Stomach (tissue), 9 donors: ENCODE data around the gene NOD2. TPM values are rescaled to one million over a fixed set of nuclear protein-coding genes. Genes with fewer than 3 reads are reported as not detected.

Experiments
- DNase-seq, 2 donors: peaks; one replicate each; pipeline versions ENCODE4 v3.0.0 to v3.0.0-alpha.2; 2013 to 2019
- H3K27ac ChIP-seq, 5 donors: fragments of 200-600 bp in 4 of 5; sonication (generic) in 4 of 5; one replicate each; pipeline ENCODE4 v1.5.1; 2013 to 2019; ENCODE audit warnings: mild to moderate bottlenecking in 1 of 5, moderate library complexity in 1 of 5
- H3K27me3 ChIP-seq, 3 donors: fragments of 200-600 bp; sonication (generic); one replicate each; pipeline ENCODE4 v1.5.1; 2017 to 2019; ENCODE audit warnings: mixed run types in 1 of 3
- H3K36me3 ChIP-seq, 4 donors: fragments of 200-600 bp; sonication (generic); 1 replicate in 3 of 4; 2 replicates in 1 of 4; pipeline ENCODE4 v1.5.1; 2016 to 2019
- H3K4me1 ChIP-seq, 4 donors: fragments of 200-600 bp; sonication (generic); one replicate each; pipeline ENCODE4 v1.5.1; 2016 to 2019
- H3K4me3 ChIP-seq, 4 donors: fragments of 200-600 bp; sonication (generic) in 3 of 4; one replicate each; pipeline ENCODE4 v1.5.1; 2016 to 2019; ENCODE audit warnings: mild to moderate bottlenecking in 1 of 4
- H3K9me3 ChIP-seq, 4 donors: fragments of 200-600 bp; sonication (generic); one replicate each; pipeline ENCODE4 v1.5.1; 2016 to 2019
- CTCF ChIP-seq, 7 experiments: fragments of 450-650 bp in 4 of 7; fragments of 200-600 bp in 3 of 7; sonication (generic) in 3 of 7; IDR thresholded peaks; one replicate each; pipeline ENCODE4 v1.5.1; 2016 to 2019; ENCODE audit warnings: antibody characterized with exemption in 7 of 7, control low read depth in 2 of 7, mild to moderate bottlenecking in 1 of 7
- EP300 ChIP-seq: sonication (generic); formaldehyde crosslinking; IDR thresholded peaks from one replicate; pipeline ENCODE4 v1.6.1; 2017; ENCODE audit warnings: antibody characterized with exemption
- POLR2A ChIP-seq, 4 donors: fragments of 450-650 bp; IDR thresholded peaks; one replicate each; pipeline ENCODE4 v1.6.1; 2016; ENCODE audit warnings: antibody characterized with exemption in 4 of 4, control low read depth in 2 of 4, mild to moderate bottlenecking in 1 of 4, moderate library complexity in 1 of 4
- POLR2AphosphoS5 ChIP-seq, 3 donors: sonication (generic); formaldehyde crosslinking; IDR thresholded peaks; one replicate each; pipeline ENCODE4 v1.6.1; 2016; ENCODE audit warnings: antibody characterized with exemption in 3 of 3
- whole genome bisulfite sequencing, 5 donors: extraction: QIAGEN DNeasy Blood & Tissue Kit in 3 of 5; methylation state at CpG; one replicate each; pipeline versions ENCODE4 v1.1.5 to v1.1.7; 2013 to 2018; 5-methylcytosine and 5-hydroxymethylcytosine counted together
- intact Hi-C: fragments of 100-400 bp; cut with DNase I; formaldehyde crosslinking; loops from one replicate; pipeline ENCODE4 v1.15.1; 2023; ENCODE audit warnings: low total_unique reads
- polyA plus RNA-seq, 3 donors: library from polyadenylated mRNA; stranded (reverse); fragments of 200-250 nt; gene quantifications; one replicate each; pipeline ENCODE4 v1.2.3, GENCODE V29; 2013
- total RNA-seq, 5 donors: library from RNA; depleted of rRNA; stranded (reverse); fragments of >200 nt; gene quantifications; one replicate each; pipeline versions ENCODE4 v1.1.0 to v1.2.3, GENCODE V29; 2014 to 2016
- donor health status: healthy with polysubstance abuse.
- donor health status: Bipolar disorder and iron deficiency.
- donor health status: healthy.

The NOD2 gene
- total and polyA plus RNA-seq, 8 donors = 0.56 to 6.2 (median 2.3) TPM; not detected in 1

- peak overlapping the region in 1 of 4 donors; percentile 87 for H3K4me3 ChIP-seq
- no peaks in the 10 kb centered on the region for H3K27me3 ChIP-seq
- 66 to 79% (median 71%) methylated on average over 1 of the region's 1 CpG for WGBS, 5 donors
- no peaks in the 10 kb centered on the region for H3K9me3 ChIP-seq
- H3K36me3 ChIP-seq = peaks cover 0 to 9% (median 0%) of the 10 kb centered on the region in 4 donors
- TF ChIP-seq CTCF (IDR thresholded peaks at IDR 0.05) (no peak), EP300 (no peak), POLR2AphosphoS5 (IDR thresholded peaks at IDR 0.05) (no peak), POLR2A (IDR thresholded peaks at IDR 0.05) (no peak)
- peak overlapping the region in 2 of 5 donors; percentile 95 to 96 for H3K27ac ChIP-seq
- intact Hi-C loops = no loop called here
- no peak for DNase-seq
- H3K4me1 ChIP-seq = peaks cover 13 to 39% (median 25%) of the 10 kb centered on the region in 4 donors
Observed at GRCh38 chr16:50740736-50741135, 47.3 kb downstream of the NOD2 start.

- 3 to 5% (median 3%) methylated on average over 21 of the region's 21 CpGs for WGBS, 5 donors
- peaks cover 0 to 9% (median 2%) of the 10 kb centered on the region in 4 donors for H3K36me3 ChIP-seq
- DNase-seq = no peak
- intact Hi-C loops = no loop called here
- no peaks in the 10 kb centered on the region for H3K27me3 ChIP-seq
- peak overlapping the region; percentile 59 to 96 (median 93) for H3K27ac ChIP-seq
- H3K4me1 ChIP-seq = peaks cover 13 to 45% (median 28%) of the 10 kb centered on the region in 4 donors
- TF ChIP-seq POLR2AphosphoS5 (IDR thresholded peaks at IDR 0.05) = peak in 1 of 3 donors; percentile 21
- no peak for TF ChIP-seq EP300
- peak overlapping the region; percentile 87 to 98 (median 96) for H3K4me3 ChIP-seq
- no peaks in the 10 kb centered on the region for H3K9me3 ChIP-seq
Observed at GRCh38 chr16:50741225-50741780, 47.9 kb downstream of the NOD2 start.

GRCh38 chr16:50741781-50742575 is 48.6 kb downstream of the NOD2 start, which contains the start of gene CYLD:
TSS of gene CYLD (plus strand) at chr16:50742086. CDS start at chr16:50749699, 7,613 bp downstream.
- H3K27me3 ChIP-seq = no peaks in the 10 kb centered on the region
- peak within 1 kb of the TSS; percentile 87 to 98 (median 96) for H3K4me3 ChIP-seq
- intact Hi-C loops = no loop called here
- DNase-seq = peak; percentile 100
- no peaks in the 10 kb centered on the region for H3K9me3 ChIP-seq
- peaks cover 0 to 9% (median 2%) of the 10 kb centered on the region in 4 donors for H3K36me3 ChIP-seq
- 0 to 1% (median 0%) methylated on average over 26 to 93 of the region's 93 CpGs for WGBS, 5 donors
- H3K27ac ChIP-seq = peak within 1 kb of the TSS; percentile 88 to 96 (median 93)
- TF ChIP-seq EP300 (no peak), POLR2AphosphoS5 (IDR thresholded peaks at IDR 0.05) (peak; percentile 60 to 79 (median 65))
- H3K4me1 ChIP-seq = peaks cover 13 to 52% (median 31%) of the 10 kb centered on the region in 4 donors

- intact Hi-C loops = no loop called here
- 0 to 1% (median 1%) methylated on average over 13 to 28 of the region's 28 CpGs for WGBS, 5 donors
- H3K36me3 ChIP-seq = peaks cover 0 to 9% (median 2%) of the 10 kb centered on the region in 4 donors
- H3K9me3 ChIP-seq = no peaks in the 10 kb centered on the region
- peaks cover 13 to 59% (median 36%) of the 10 kb centered on the region in 4 donors for H3K4me1 ChIP-seq
- H3K27me3 ChIP-seq = no peaks in the 10 kb centered on the region
- H3K4me3 ChIP-seq = peak overlapping the region; percentile 87 to 98 (median 96)
- DNase-seq = peak in 1 of 2 donors; percentile 72
- TF ChIP-seq EP300 = no peak
- no peak for TF ChIP-seq POLR2A (IDR thresholded peaks at IDR 0.05)
- TF ChIP-seq POLR2AphosphoS5 (IDR thresholded peaks at IDR 0.05) = no peak
- TF ChIP-seq CTCF (IDR thresholded peaks at IDR 0.05) = no peak
- H3K27ac ChIP-seq = peak overlapping the region; percentile 88 to 96 (median 93)
Observed at GRCh38 chr16:50742576-50743200, 49.3 kb downstream of the NOD2 start.
